Mesothelial cell of epicardium (in vitro differentiated cells): ENCODE results near the gene ELF4. TPM values are rescaled to one million over a fixed set of nuclear protein-coding genes. Genes with fewer than 3 reads are reported as not detected.

Experiments
- DNase-seq, 2 experiments: peaks; one replicate each; pipeline ENCODE4 v3.0.0; 2021; ENCODE audit warnings: low spot score in 2 of 2; ENCODE audit not compliant: unreplicated experiment in 2 of 2
- H3K27ac Mint-ChIP-seq: 2 replicates; pipeline ENCODE4 v1.8.0; 2021; ENCODE audit warnings: mixed read lengths
- H3K27me3 Mint-ChIP-seq: 2 replicates; pipeline ENCODE4 v1.8.0; 2021; ENCODE audit warnings: low read depth, mixed read lengths
- H3K36me3 Mint-ChIP-seq: 2 replicates; pipeline ENCODE4 v1.8.0; 2021; ENCODE audit warnings: mixed read lengths
- H3K4me1 Mint-ChIP-seq: 2 replicates; pipeline ENCODE4 v1.8.0; 2021; ENCODE audit warnings: mixed read lengths
- H3K4me3 Mint-ChIP-seq: 2 replicates; pipeline ENCODE4 v1.8.0; 2021; ENCODE audit warnings: mild to moderate bottlenecking, moderate library complexity, mixed read lengths
- H3K9me3 Mint-ChIP-seq: 2 replicates; pipeline ENCODE4 v1.8.0; 2021; ENCODE audit warnings: mixed read lengths
- total RNA-seq: library from RNA; stranded (reverse); gene quantifications from 3 replicates; pipeline ENCODE4 v1.2.1, GENCODE V29; 2021
- TF ChIP-seq, protein P1 (sequence below): fragments of 200-600 bp; sonication (generic); IDR thresholded peaks from one replicate; pipeline ENCODE4 v1.5.0; 2021; ENCODE audit warnings: antibody characterized with exemption; ENCODE audit not compliant: unreplicated experiment

ELF4 gene
- total RNA-seq, 1 donor from 2014 or later, result 22.9 TPM

GRCh38 chrX:130130990-130131389 is 20.7 kb upstream of the ELF4 start:
- no peak overlapping the region for H3K4me3 Mint-ChIP-seq
- no peak overlapping the region for H3K27ac Mint-ChIP-seq

GRCh38 chrX:130125091-130125874 is 15.0 kb upstream of the ELF4 start:
- H3K9me3 Mint-ChIP-seq, result peaks cover 15% of the 10 kb centered on the region
- TF ChIP-seq, protein P1, sequence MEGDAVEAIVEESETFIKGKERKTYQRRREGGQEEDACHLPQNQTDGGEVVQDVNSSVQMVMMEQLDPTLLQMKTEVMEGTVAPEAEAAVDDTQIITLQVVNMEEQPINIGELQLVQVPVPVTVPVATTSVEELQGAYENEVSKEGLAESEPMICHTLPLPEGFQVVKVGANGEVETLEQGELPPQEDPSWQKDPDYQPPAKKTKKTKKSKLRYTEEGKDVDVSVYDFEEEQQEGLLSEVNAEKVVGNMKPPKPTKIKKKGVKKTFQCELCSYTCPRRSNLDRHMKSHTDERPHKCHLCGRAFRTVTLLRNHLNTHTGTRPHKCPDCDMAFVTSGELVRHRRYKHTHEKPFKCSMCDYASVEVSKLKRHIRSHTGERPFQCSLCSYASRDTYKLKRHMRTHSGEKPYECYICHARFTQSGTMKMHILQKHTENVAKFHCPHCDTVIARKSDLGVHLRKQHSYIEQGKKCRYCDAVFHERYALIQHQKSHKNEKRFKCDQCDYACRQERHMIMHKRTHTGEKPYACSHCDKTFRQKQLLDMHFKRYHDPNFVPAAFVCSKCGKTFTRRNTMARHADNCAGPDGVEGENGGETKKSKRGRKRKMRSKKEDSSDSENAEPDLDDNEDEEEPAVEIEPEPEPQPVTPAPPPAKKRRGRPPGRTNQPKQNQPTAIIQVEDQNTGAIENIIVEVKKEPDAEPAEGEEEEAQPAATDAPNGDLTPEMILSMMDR, result no peak
- no peak overlapping the region for H3K4me3 Mint-ChIP-seq
- DNase-seq, result no peak
- H3K27me3 Mint-ChIP-seq, result no peaks in the 10 kb centered on the region
- peaks cover 1% of the 10 kb centered on the region for H3K4me1 Mint-ChIP-seq
- no peak overlapping the region for H3K27ac Mint-ChIP-seq
- H3K36me3 Mint-ChIP-seq, result peaks cover 23% of the 10 kb centered on the region

More at GRCh38 chrX:130130990-130131389, 20.7 kb upstream of the ELF4 start:
- Mint-ChIP-seq H3K27me3 (no peaks in the 10 kb centered on the region), H3K36me3 (peaks cover 21% of the 10 kb centered on the region), H3K9me3 (peaks cover 13% of the 10 kb centered on the region), H3K4me1 (no peaks in the 10 kb centered on the region)
- DNase-seq, result no peak
- TF ChIP-seq, protein P1, result no peak

DNA sequence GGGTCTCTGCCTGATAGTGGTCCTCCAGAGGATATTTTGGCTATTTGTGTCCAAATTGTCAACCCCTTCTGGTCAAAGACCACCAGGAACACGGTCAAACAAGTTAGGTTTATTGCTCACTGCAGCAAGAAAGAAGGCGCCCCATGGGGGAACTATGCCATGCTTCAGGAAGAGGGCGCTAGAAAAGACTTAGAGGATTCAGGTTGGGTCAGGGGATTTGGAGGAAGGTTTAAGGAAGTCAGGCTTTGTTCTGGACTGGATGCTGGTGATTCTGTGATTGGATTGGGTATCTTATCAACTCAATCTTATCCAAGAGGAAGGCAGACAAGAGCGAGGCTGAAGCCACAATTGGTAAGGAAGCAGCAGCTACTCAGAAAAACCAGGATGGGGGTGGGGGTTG is 14.3 kb upstream of the ELF4 start:
- Mint-ChIP-seq H3K9me3 (peaks cover 15% of the 10 kb centered on the region), H3K4me1 (peaks cover 4% of the 10 kb centered on the region), H3K36me3 (peaks cover 20% of the 10 kb centered on the region), H3K27me3 (no peaks in the 10 kb centered on the region), H3K27ac (no peak overlapping the region), H3K4me3 (no peak overlapping the region)
- TF ChIP-seq, protein P1, result no peak
- DNase-seq, result no peak

GRCh38 chrX:130121505-130121800 is 11.2 kb upstream of the ELF4 start:
- Mint-ChIP-seq H3K27me3 (no peaks in the 10 kb centered on the region), H3K27ac (no peak overlapping the region), H3K36me3 (peaks cover 10% of the 10 kb centered on the region), H3K9me3 (peaks cover 6% of the 10 kb centered on the region), H3K4me1 (peaks cover 18% of the 10 kb centered on the region), H3K4me3 (peak overlapping the region; percentile 60)
- DNase-seq, result no peak
- TF ChIP-seq, protein P1, result no peak

GRCh38 chrX:130120746-130121504 is 10.6 kb upstream of the ELF4 start:
- peaks cover 9% of the 10 kb centered on the region for H3K36me3 Mint-ChIP-seq
- H3K27me3 Mint-ChIP-seq, result no peaks in the 10 kb centered on the region
- no peak overlapping the region for H3K27ac Mint-ChIP-seq
- TF ChIP-seq, protein P1, result peak; percentile 65
- peaks cover 6% of the 10 kb centered on the region for H3K9me3 Mint-ChIP-seq
- peak overlapping the region; percentile 60 for H3K4me3 Mint-ChIP-seq
- H3K4me1 Mint-ChIP-seq, result peaks cover 18% of the 10 kb centered on the region
- DNase-seq, result peak; percentile 45 to 77
